SK-N-MC (cell line): Measurements from ENCODE around the gene PTPRM.

Experiments used
- DNase-seq: peaks from one replicate; pipeline ENCODE4 v3.0.0-alpha.2; 2011; ENCODE audit warnings: low read depth, low spot score
- H3K27ac ChIP-seq: fragments of 200-600 bp; sonication (generic); 2 replicates; pipeline ENCODE4 v1.5.1; 2016; ENCODE audit warnings: mixed run types
- H3K36me3 ChIP-seq: fragments of 200-600 bp; sonication (generic); 2 replicates; pipeline ENCODE4 v1.6.1; 2017; ENCODE audit warnings: antibody characterized with exemption, low read length, mixed read lengths; ENCODE audit not compliant: insufficient read depth
- H3K4me3 ChIP-seq: fragments of 200-600 bp; sonication (generic); 2 replicates; pipeline ENCODE4 v1.5.1; 2016
- H3K9ac ChIP-seq: fragments of 200-600 bp; sonication (generic); 2 replicates; pipeline ENCODE4 v1.8.0; 2017; ENCODE audit warnings: mixed run types, mixed read lengths; ENCODE audit not compliant: insufficient read length
- H3K9me3 ChIP-seq: fragments of 200-600 bp; sonication (generic); 2 replicates; pipeline ENCODE4 v1.6.1; 2017; ENCODE audit warnings: low read depth, mild to moderate bottlenecking, antibody characterized with exemption, low read length, moderate library complexity, mixed read lengths
- EZH2 ChIP-seq: fragments of 200-600 bp; sonication (generic); IDR thresholded peaks from one replicate; pipeline ENCODE4 v1.6.1; 2017; ENCODE audit warnings: antibody characterized with exemption
- FOXP2 ChIP-seq: optimal IDR thresholded peaks from 2 replicates; pipeline ENCODE3; 2011; ENCODE audit warnings: mild to moderate bottlenecking, moderate library complexity; ENCODE audit not compliant: insufficient read depth; ENCODE audit errors: extremely low read length, control extremely low read depth
- POLR2AphosphoS5 ChIP-seq: IDR thresholded peaks from 2 replicates; pipeline ENCODE4 v1.6.1; 2012; ENCODE audit warnings: mild to moderate bottlenecking, low read depth, low read length, borderline replicate concordance

The PTPRM gene

DNA sequence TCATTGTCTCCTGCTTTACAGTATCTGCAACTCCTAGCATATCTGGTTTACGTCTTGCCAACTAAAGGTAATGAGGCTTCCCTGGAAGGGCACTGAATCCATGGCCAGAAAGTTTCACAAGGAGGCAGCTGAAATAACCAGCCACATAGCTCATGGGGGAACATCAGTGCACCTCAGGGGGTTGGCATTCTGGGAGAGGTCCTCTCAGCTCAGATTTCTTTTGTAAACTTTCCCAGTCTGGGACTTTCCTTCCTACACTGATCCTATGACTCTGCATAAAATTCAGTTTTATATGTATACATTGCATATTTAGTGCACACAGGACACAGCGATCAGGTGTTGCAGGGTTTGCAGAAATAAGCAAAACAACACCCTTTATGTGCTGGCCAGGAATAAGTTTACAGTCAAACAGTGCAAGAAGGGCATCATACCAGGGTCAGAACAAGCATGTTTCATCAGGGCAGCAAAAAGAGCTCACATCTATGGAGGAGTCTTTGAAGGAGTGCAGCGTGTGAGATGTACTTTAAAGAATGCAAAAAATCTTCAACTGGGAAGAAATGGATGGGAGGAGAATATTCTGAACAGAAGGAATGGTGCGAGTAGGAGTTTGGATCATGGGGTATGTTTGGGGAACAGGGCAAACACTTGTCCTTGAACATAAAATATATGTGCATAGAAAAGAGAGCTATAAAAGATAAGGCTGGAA is 801.5 kb downstream of the PTPRM start:
- DNase-seq, result no peak
- Histone ChIP-seq H3K9me3 (no peaks in the 10 kb centered on the region), H3K4me3 (no peak overlapping the region), H3K9ac (no peak overlapping the region), H3K27ac (no peak overlapping the region), H3K36me3 (no peaks in the 10 kb centered on the region)
- TF ChIP-seq EZH2 (no peak), POLR2AphosphoS5 (no peak), FOXP2 (no peak)

DNA sequence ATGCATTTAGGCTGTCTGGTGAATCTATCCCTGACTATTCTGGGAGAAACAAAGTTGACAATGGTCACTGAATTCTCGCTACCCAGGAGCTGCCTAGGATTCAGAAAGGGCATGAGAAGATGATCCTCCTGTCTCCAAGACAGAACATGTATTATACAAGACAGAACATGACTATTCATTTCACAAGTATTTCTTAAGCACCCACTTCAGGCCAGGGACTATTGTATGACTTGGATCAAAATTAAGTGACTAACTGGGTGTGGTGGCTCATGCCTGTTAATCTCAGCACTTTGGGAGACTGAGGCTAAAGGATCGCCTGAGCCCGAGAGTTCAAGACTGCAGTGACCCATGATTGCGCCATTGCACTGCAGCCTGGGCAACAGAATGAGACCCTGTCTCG is 806.4 kb downstream of the PTPRM start:
- no peaks in the 10 kb centered on the region for H3K9me3 ChIP-seq
- no peaks in the 10 kb centered on the region for H3K36me3 ChIP-seq
- no peak for DNase-seq
- no peak overlapping the region for H3K27ac ChIP-seq
- H3K9ac ChIP-seq, result no peak overlapping the region
- TF ChIP-seq FOXP2, result no peak
- TF ChIP-seq EZH2, result no peak
- no peak for TF ChIP-seq POLR2AphosphoS5
- no peak overlapping the region for H3K4me3 ChIP-seq

DNA sequence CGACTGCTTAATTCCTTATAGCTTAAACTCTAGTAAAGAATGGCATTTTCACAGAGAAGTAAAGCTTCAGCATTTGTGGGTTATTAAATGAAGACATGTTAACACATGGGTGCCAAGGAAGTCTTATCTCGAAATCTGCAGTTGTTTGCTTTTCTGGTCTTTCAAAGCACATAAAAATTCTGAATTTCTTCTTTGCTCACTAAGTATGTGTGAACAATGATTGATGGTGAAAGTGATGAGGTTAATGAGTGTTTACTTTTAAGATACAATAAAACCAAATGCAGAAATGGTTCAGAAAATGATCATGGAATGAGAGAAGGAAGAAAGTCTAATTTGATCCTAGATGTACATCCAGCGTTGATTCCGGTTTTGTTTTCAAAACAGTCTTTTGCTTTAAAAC is 807.6 kb downstream of the PTPRM start:
- H3K27ac ChIP-seq, result no peak overlapping the region
- TF ChIP-seq FOXP2 (no peak), POLR2AphosphoS5 (no peak), EZH2 (no peak)
- no peaks in the 10 kb centered on the region for H3K9me3 ChIP-seq
- H3K36me3 ChIP-seq, result no peaks in the 10 kb centered on the region
- DNase-seq, result no peak
- no peak overlapping the region for H3K4me3 ChIP-seq
- no peak overlapping the region for H3K9ac ChIP-seq

DNA sequence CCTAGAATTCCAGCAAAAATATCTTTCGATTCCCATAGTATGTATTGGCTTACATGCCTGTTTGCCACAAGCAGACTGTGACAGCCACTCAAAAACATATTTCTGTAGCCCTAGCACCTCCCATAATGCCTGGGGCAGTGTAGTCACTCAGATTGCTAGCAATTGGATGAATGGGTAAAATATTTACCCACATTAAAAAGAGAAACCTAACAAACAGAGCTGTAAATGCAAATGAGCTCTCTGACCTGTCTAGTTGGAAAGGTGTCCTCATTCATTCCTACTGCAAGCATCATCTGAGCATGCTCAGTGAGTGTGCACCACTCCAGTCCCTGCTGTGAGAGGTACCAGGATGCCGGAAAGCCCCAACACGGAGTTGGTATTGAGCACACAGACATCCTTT is 808.1 kb downstream of the PTPRM start:
- H3K4me3 ChIP-seq, result no peak overlapping the region
- TF ChIP-seq POLR2AphosphoS5 (no peak), FOXP2 (no peak), EZH2 (no peak)
- no peaks in the 10 kb centered on the region for H3K36me3 ChIP-seq
- DNase-seq, result no peak
- H3K9ac ChIP-seq, result no peak overlapping the region
- no peak overlapping the region for H3K27ac ChIP-seq
- H3K9me3 ChIP-seq, result no peaks in the 10 kb centered on the region

DNA sequence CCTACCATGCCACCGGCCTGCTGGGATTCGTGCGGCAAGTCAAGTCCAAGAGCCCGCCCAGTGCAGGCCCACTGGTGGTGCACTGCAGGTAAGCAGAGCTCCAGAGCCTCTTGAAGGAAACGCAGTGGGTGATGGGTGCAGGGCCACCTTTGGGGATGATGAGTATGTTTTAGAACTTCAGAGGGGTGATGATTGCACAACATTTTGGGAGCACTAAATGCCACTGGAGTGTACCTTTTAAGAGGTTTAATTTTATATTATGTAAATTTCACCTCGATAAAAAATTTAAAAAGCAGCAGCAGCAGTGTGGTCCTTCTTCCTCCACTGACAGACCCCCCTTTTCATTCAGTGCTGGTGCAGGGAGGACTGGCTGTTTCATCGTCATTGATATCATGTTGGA is 809.0 kb downstream of the PTPRM start:
- no peak for TF ChIP-seq POLR2AphosphoS5
- TF ChIP-seq FOXP2, result no peak
- TF ChIP-seq EZH2, result no peak
- no peak for DNase-seq

DNA sequence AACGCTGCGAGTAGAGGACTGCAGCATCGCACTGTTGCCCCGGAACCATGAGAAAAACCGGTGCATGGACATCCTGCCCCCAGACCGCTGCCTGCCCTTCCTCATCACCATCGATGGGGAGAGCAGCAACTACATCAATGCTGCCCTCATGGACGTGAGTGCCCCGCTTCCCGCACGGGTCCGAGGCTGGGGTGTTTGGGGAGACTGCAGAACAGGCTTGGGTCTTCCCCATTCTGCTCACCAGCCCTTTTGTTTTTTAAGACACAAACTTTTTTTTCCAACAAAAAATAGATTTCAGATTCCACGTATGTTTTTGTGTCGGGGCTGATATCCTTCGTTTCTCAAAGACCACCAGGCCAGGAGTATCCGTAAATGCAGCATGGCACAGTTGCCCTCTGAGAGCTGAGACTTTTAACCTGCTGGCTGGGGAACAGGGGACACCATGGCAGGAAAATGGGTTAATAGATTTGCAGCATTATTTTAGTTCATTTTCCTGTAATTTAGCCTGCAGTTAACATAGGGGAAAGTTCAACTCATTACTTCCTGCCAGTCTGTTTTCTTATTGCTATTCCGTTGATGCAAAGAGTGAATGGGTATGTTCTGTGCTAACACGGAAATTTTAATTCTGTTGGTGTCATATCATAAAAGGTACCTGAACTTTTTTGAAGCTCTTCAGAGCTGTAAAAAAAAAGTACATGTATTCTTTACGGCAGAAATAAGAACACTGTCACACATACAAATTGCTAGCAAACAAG is 812.2 kb downstream of the PTPRM start:
- no peak overlapping the region for H3K4me3 ChIP-seq
- H3K36me3 ChIP-seq, result no peaks in the 10 kb centered on the region
- H3K9me3 ChIP-seq, result no peaks in the 10 kb centered on the region
- DNase-seq, result no peak
- H3K27ac ChIP-seq, result no peak overlapping the region
- TF ChIP-seq EZH2 (no peak), POLR2AphosphoS5 (no peak), FOXP2 (no peak)
- H3K9ac ChIP-seq, result no peak overlapping the region

More for the DNA sequence above, 809.0 kb downstream of the PTPRM start:
- H3K4me3 ChIP-seq, result no peak overlapping the region
- no peak overlapping the region for H3K9ac ChIP-seq
- no peaks in the 10 kb centered on the region for H3K9me3 ChIP-seq
- H3K36me3 ChIP-seq, result no peaks in the 10 kb centered on the region
- no peak overlapping the region for H3K27ac ChIP-seq

DNA sequence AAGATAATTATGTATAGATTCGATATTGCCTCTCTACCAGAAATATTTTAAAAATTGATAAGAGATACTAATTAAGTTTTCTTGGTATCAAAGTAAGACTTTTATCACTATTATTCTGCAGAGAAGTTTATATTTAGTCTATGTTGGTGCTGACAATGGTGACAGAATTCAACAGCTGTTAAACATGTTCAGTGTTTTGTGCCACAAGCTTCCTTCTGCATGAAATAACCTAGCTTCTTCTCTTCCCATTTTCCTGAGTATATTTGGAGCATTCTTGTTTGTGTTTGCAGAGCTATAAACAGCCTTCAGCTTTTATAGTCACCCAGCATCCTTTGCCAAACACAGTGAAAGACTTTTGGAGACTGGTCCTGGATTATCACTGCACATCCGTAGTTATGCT is 812.9 kb downstream of the PTPRM start:
- DNase-seq, result no peak
- no peak overlapping the region for H3K27ac ChIP-seq
- TF ChIP-seq FOXP2 (no peak), EZH2 (no peak), POLR2AphosphoS5 (no peak)
- no peak overlapping the region for H3K4me3 ChIP-seq
- no peaks in the 10 kb centered on the region for H3K9me3 ChIP-seq
- H3K36me3 ChIP-seq, result no peaks in the 10 kb centered on the region
- H3K9ac ChIP-seq, result no peak overlapping the region

DNA sequence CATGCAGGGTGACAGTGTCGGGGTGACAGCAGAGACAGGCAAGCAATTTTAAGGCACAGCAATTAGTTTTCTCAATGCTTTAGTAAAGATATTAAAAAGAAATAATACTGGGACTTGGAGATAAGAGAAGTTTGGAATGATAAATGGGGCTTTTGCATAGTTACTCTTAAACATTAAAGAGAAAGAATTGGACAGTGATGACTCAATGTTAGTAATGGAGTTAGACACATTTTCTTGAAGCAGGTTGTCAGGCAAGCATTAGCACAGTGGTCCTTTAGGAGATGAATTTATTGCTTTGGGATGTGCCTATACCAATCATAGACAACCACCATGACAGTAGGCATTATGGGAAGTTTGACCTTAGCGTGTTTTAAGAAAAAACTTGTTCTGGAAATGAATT is 813.8 kb downstream of the PTPRM start:
- Histone ChIP-seq H3K9ac (no peak overlapping the region), H3K9me3 (no peaks in the 10 kb centered on the region), H3K36me3 (no peaks in the 10 kb centered on the region), H3K27ac (no peak overlapping the region), H3K4me3 (no peak overlapping the region)
- DNase-seq, result no peak
- TF ChIP-seq EZH2 (no peak), POLR2AphosphoS5 (no peak), FOXP2 (no peak)
